ENCODE measurements around the gene SP8. TPM values are rescaled to one million over a fixed set of nuclear protein-coding genes. Genes with fewer than 3 reads are reported as not detected.

SP8 gene
- total RNA-seq, 1 experiment from 2014 or later = 0.76 TPM

- no peak overlapping the region for H3K27ac ChIP-seq (ENCODE audit: low read depth, low read length)
- H2AFZ ChIP-seq (ENCODE audit: low read depth, low read length, poor library complexity, severe bottlenecking) = no peak overlapping the region
- no peak overlapping the region for H3K4me2 ChIP-seq (ENCODE audit: low read length)
- intact Hi-C loops (cut with micrococcal nuclease) = no loop called here
- DNase-seq (ENCODE audit: low read depth, low spot score) = no peak
- H3K36me3 ChIP-seq (ENCODE audit: control insufficient read depth in 1 of 2, insufficient read depth in 2 of 2, low read length in 2 of 2) = no peaks in the 10 kb centered on the region
- H3K9me3 ChIP-seq (ENCODE audit: control insufficient read depth in 1 of 2, insufficient read depth in 1 of 2, low read depth in 1 of 2, low read length in 2 of 2) = no peaks in the 10 kb centered on the region
- no peak for ATAC-seq
- H4K20me1 ChIP-seq (ENCODE audit: insufficient read depth) = no peaks in the 10 kb centered on the region
- TF ChIP-seq REST (IDR thresholded peaks at IDR 0.05; ENCODE audit: low read depth) = no peak
- no peak for TF ChIP-seq SRF (IDR thresholded peaks at IDR 0.05; ENCODE audit: low read depth)
- no peak for TF ChIP-seq JUND (IDR thresholded peaks at IDR 0.05)
- TF ChIP-seq RAD21 (IDR thresholded peaks at IDR 0.05; ENCODE audit: low read depth) = no peak
- no peak for TF ChIP-seq FOSL1 (IDR thresholded peaks at IDR 0.05; ENCODE audit: low read depth)
- no peak for TF ChIP-seq POLR2AphosphoS5 (IDR thresholded peaks at IDR 0.05; ENCODE audit: low read depth, low read length)
- TF ChIP-seq MAX (IDR thresholded peaks at IDR 0.05) = no peak
- no peak for TF ChIP-seq EGR1 (IDR thresholded peaks at IDR 0.05; ENCODE audit: low read depth)
- TF ChIP-seq CTCF (IDR thresholded peaks at IDR 0.05 in 2 of 3, conservative IDR thresholded peaks at IDR 0.05 in 1 of 3; ENCODE audit: borderline replicate concordance in 1 of 3, insufficient read depth in 1 of 3, low read depth in 2 of 3, low read length in 2 of 3) = no peak
- TF ChIP-seq ZBTB33 (IDR thresholded peaks at IDR 0.05; ENCODE audit: extremely low read depth, insufficient replicate concordance, low read length) = no peak
- TF ChIP-seq ZFX (IDR thresholded peaks at IDR 0.05) = no peak
- TF ChIP-seq ELF1 (IDR thresholded peaks at IDR 0.05; ENCODE audit: borderline replicate concordance, low read depth) = no peak
- TF ChIP-seq TCF7L2 (IDR thresholded peaks at IDR 0.05; ENCODE audit: borderline replicate concordance, extremely low read depth, insufficient read depth, insufficient read length) = no peak
- H3K79me2 ChIP-seq (ENCODE audit: insufficient read depth, low read length) = no peaks in the 10 kb centered on the region
- 0 out of 2 replicates have a peak, but pooled peaks cover 12% of the 10 kb centered on the region for H3K27me3 ChIP-seq (ENCODE audit: insufficient read depth, low read length)
- CTCF ChIA-PET = no interaction called here
- H3K9ac ChIP-seq (ENCODE audit: low read length) = no peak overlapping the region
- no TSS peak for BruUV-seq (replicated peaks)
- RAD21 ChIA-PET (ENCODE audit: low non-redundant PET in 1 of 2, low total read pairs in 2 of 2, uncharacterized antibody in 2 of 2, unreplicated experiment in 2 of 2) = no interaction called here
- POLR2A ChIA-PET = no interaction called here
- no peaks in the 10 kb centered on the region for H3K9me2 ChIP-seq (ENCODE audit: insufficient read depth)
- H3K4me1 ChIP-seq (ENCODE audit: control insufficient read depth in 1 of 2, insufficient read depth in 2 of 2, low read length in 2 of 2) = peaks cover 2 to 12% of the 10 kb centered on the region in 2 experiments; a peak in 1 of 4 replicates
- H3K4me3 ChIP-seq (replicated peaks in 1 of 2; ENCODE audit: low read depth in 1 of 2, low read length in 2 of 2) = no peak overlapping the region
These were observed 3.7 kb upstream of the SP8 start for GRCh38 chr7:20790375-20790774.

Measured in HCT116 (cell line).